ENCODE data around the gene C13orf46.
"Not testable (repeated sequence)": the region's sequence is repeated elsewhere in the genome, so short reads cannot be mapped to it uniquely, and the experiment has no call there.

C13orf46 gene

GRCh38 chr13:113920606-113921286, 53.1 kb downstream of the C13orf46 start:
- DNase-seq = no peak

GRCh38 chr13:113919761-113920559, 53.9 kb downstream of the C13orf46 start:
- DNase-seq = no peak

GRCh38 chr13:113918981-113919701, 54.7 kb downstream of the C13orf46 start:
- no peak for DNase-seq

- no peak for DNase-seq
Measured at GRCh38 chr13:113918580-113918979, 55.3 kb downstream of the C13orf46 start.

GRCh38 chr13:113917594-113918371, 56.1 kb downstream of the C13orf46 start:
- DNase-seq = no peak

- no peak for DNase-seq
Measured at GRCh38 chr13:113917096-113917495, 56.8 kb downstream of the C13orf46 start.

- DNase-seq = no peak
Measured at GRCh38 chr13:113916330-113916815, 57.5 kb downstream of the C13orf46 start.

- no peak for DNase-seq
Measured at GRCh38 chr13:113915786-113916329, 58.0 kb downstream of the C13orf46 start.

- DNase-seq = no peak
Measured at GRCh38 chr13:113915012-113915763, 58.7 kb downstream of the C13orf46 start.

GRCh38 chr13:113914333-113915011, 59.4 kb downstream of the C13orf46 start:
- DNase-seq = no peak

GRCh38 chr13:113913838-113914237, 60.0 kb downstream of the C13orf46 start:
- DNase-seq = not testable (repeated sequence)

GRCh38 chr13:113913408-113913807, 60.5 kb downstream of the C13orf46 start:
- DNase-seq = not testable (repeated sequence)

GRCh38 chr13:113912596-113912995, 61.3 kb downstream of the C13orf46 start:
- no peak for DNase-seq

- DNase-seq = no peak
Measured at GRCh38 chr13:113907635-113908617, 66.0 kb downstream of the C13orf46 start.

GRCh38 chr13:113906571-113906970, 67.3 kb downstream of the C13orf46 start:
- DNase-seq = no peak

- DNase-seq = no peak
Measured at GRCh38 chr13:113905942-113906341, 67.9 kb downstream of the C13orf46 start.

- DNase-seq = no peak
Measured at GRCh38 chr13:113905018-113905417, 68.9 kb downstream of the C13orf46 start.

GRCh38 chr13:113904411-113904810, 69.5 kb downstream of the C13orf46 start:
- no peak for DNase-seq

- DNase-seq = no peak
Measured at GRCh38 chr13:113903912-113904311, 70.0 kb downstream of the C13orf46 start.

All from CD4-positive, alpha-beta T cell treated with Interleukin-15 for 1 hour (primary cell).